ENCODE measurements around the gene TPRG1L.

Gene TPRG1L

DNA sequence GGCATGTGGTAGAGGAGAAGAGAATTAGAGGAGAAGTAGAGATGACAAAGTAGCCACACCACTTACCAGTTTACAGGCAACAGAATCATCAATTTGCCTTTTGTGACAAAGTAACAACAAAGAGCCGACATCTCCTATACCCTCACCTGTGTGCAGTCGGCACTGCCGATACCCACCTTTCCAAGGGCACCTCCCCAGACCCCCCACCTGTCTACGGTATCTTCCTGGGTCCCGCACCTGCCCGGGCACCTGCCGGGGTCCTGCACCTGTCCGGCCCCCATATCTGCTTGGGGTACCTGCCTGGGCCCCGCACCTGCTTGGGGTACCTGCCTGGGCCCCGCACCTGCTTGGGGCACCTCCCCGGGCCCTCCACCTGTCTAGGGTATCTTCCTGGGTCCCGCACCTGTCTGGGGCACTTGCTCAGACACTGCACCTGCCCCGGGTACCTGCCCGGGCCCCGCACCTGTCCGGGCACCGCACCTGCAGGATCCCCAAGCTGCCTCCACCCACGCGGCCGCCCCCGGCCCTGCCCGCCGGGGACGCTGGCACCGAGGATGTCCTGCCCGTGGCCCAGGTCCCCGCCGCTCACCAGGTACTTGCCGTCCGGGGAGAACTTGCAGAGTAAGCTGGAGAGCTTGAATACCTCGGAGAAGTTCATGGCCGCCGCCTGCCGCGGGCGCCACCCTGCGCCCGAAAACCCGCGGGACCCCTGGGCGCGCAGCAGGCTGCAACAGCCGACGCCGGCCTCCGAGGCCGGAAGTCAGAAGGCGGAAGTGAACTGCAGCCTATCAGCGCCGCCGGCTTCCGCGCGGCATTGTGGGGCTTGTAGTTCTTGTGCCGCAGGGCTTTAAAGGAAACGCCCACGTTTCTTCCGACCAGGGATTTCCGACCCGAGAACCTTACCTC lies 24.8 kb downstream of the TPRG1L start, which contains the start of gene WRAP73:
TSS of gene WRAP73 (minus strand) at position 762 of the 906 bp plus-strand sequence. CDS start at position 658, 104 bp downstream.
- peak; percentile 97 for FAIRE-seq

DNA sequence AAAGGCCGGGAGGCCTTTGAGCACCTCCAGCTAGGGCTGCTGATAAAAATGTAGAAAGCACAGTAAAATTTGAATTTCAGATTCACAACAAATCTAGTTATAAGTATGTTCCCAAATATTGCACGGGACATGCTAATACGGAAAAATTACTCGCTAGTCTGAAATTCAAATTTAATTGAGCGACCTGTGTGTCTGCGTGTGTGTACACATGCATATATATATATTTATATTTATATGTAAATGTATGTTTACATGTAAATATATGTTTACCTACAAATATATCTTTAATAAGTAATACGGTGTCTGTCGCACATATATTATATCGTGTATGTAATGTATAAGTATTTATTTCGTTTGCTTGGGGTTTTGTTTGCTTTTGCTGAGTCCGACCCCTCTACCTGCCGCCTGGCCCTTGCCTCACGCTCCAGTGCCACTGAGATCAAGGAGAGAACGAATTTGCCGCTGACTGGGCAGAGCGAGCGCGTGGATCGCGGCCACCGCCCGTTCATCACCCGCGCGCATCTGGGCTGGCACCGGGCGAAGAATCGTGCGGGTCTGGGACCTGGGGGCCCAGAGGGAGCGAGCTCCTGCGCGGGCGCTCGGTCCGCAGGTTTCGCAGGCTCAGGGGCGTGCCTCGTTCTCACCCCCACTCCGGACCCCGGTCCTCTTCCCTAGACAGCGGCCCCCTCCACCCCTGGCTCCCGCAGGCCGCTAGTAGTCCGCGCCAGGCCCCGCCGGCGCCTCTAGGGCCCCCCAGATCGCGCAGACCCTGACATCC lies 25.6 kb downstream of the TPRG1L start:
- FAIRE-seq, result no peak

DNA sequence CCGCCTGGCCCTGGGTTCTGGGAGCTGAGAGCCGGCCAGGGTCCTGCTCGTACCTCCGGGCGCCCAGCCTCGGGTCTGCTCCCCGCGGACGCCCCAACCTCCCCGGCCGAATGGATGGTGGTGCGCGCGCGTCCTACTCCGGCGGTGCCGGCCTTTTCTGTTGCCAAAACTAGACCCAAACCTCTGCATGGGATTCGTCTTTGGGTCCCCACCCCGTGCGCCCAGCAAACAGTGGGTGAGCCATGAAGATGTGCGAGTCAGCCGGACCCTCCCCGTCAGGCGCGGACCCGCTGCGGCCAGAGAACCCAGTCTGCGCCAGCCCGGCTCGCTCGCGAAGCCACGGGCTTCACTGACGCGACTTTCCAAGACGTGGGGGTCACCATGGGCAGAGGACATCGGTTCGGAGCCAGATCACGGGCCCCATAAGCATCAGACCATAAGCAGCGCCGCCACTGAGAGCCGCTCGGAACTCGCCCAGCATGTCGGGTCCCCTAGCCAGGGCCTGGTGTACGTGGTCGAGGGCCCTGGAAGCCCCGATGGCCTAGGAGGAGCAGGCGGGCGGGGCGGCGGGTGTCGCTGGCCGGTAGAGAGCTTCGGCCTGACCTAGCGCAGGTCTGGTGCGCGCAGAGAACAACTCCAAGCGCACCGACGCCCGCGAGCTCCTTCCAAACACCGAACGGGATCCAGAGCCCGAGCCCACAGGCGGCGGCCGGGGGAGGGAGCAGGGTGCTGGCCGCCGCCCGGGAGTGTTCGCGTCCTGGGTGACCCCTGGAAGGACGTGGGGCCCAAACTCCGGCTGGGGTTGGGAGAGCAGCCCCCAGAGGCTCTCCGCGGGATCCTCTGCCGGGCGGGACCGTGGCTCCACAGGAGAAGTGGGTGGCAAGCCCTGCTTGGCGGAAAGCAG lies 26.5 kb downstream of the TPRG1L start:
- FAIRE-seq, result no peak

DNA sequence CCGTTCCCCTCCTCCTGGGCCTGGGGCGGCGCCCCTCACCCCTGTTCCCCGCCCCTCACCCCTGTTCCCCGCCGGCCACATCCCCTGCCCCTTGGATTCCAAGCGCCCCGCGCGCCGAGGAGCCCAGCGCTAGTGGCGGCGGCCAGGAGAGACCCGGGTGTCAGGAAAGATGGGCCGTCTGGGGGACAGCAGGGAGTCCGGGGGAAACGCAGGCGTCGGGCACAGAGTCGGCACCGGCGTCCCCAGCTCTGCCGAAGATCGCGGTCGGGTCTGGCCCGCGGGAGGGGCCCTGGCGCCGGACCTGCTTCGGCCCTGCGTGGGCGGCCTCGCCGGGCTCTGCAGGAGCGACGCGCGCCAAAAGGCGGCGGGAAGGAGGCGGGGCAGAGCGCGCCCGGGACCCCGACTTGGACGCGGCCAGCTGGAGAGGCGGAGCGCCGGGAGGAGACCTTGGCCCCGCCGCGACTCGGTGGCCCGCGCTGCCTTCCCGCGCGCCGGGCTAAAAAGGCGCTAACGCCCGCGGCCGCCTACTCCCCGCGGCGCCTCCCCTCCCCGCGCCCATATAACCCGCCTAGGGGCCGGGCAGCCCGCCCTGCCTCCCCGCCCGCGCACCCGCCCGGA lies 27.2 kb downstream of the TPRG1L start, which contains the start of gene TP73:
TSS of gene TP73 (plus strand) at position 587 of the 618 bp plus-strand sequence. CDS start 29,850 bp downstream, outside the sequence.
- no peak for FAIRE-seq

DNA sequence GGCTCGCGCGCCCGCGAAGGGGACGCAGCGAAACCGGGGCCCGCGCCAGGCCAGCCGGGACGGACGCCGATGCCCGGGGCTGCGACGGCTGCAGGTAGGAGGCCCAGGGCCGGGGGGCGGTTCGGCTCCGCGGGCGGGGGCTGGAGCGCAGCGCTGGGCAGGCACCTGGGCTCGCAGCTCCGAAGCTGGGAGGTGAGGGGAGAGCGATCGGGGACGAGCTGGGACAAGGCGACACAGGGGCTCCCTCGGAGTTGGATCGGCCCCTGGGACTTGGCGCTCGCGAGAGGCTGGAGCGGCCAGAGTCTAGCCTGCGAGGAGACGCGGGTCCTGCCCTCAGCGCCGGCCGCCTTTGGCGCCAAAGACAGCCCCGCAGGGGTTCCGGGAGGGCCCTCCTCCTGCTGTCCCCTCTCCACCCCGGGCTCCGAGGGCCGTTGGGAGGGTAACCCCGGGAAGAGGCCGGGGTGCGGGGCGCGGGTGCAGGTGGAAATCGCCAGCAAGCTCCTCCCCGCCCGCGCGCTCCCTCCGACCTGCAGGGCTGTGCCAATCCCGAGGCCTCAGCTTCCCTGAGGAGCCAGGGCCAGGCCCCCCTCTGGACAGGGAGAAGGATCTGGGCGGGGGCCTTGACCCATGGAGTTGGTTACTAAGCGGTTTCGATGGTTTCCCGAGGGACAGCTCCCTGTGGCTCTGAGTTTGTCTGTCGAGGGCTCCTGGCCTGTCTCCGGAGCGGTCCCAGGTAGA lies 27.9 kb downstream of the TPRG1L start:
- no peak for FAIRE-seq

DNA sequence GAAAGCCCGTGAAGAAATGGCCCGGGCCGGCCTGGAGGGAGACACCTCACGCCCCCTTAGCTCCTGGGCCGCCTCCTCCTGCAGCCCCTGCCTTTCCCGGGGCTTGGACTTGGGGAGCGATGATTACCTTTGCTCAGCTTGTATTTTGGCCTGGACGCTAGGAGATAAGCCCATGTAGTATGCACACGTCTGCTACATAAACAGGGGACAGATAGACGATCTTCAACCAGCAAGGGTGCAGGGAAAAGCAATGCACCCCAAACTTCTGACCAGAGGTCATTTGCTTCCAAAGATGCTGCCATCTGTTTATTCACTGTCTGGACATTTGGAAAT lies 28.4 kb downstream of the TPRG1L start:
- FAIRE-seq, result no peak

DNA sequence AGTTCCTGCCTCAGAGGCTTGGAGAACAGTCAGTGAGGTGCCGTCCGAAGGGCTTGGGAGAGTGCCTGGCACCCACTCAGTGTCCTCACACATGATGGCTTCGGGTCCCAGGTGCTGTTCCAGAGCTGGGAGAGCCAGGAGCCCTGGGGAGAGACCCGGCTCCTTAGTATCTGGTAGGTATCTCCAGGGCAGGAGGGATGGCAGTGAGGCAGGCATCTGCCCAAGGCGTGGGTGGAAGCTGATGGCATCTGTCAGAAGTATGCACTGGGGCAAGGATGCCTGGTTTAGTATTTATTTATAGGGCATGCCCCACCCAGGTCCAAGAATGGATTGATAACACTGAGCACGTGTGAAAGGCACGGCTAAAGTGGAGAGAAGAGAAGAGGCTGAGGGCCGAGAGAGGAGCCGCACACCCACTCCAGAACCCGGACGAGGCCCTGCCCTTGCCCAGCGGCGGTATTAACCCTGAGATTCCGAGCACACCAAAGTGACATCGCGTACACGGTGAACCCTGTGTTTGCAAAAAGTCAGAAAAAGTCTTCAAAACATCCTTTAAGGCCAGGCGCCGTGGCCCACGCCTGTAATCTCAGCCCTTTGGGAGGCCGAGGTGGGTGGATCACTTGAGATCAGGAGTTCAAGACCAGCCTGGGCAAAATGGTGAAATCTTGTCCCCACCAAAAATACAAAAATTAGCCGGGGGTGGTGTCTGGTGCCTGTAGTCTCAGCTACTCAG lies 29.9 kb downstream of the TPRG1L start:
- FAIRE-seq, result no peak

DNA sequence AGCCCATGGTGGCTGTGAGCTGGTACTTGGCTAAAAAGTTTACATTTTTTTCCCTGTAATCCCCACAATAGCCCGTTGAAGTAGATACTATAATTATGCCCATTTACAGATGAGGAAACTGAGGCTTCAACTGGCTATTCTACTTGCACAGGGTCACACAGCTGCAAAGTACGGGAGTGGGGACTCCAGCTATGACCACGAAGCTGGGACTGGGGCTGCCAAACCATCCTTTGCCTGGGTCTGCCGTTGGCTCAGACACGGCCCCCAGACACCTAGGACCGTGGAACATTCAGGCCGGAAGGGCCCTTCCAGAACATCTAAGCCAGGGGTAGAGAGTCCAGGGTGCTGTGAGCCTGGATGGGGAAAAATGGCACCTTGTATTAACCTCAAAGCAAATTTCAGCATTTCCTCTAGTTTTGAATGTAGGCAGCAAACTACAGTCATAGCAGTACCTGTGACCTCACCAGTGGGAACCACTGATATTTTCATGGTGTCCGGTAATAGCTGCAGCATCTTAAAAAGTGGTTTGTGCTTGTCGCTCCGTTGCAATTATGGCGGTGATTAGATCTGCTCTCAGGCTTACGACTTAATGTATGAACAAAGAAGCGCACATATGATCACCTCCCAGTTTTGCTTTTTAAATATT lies 31.8 kb downstream of the TPRG1L start:
- no peak for FAIRE-seq

DNA sequence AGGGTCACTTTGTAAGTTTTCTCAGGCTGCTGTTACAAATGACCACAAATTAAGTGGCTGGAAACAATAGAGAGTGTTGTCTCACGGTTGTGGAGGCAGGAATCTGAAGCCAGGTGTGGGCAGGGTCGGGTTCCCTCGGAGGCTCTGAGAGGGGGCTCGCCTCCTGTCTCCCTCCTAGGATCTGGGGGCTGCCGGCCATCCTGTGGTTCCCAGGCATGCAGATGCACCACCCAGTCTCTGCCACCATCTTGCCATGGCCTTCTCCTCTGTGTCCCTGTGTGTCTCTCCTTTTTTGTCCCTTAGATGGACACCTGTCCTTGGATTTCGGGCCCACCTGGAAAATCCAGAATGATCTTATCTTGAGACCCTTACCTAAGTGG lies 32.3 kb downstream of the TPRG1L start:
- FAIRE-seq, result no peak

DNA sequence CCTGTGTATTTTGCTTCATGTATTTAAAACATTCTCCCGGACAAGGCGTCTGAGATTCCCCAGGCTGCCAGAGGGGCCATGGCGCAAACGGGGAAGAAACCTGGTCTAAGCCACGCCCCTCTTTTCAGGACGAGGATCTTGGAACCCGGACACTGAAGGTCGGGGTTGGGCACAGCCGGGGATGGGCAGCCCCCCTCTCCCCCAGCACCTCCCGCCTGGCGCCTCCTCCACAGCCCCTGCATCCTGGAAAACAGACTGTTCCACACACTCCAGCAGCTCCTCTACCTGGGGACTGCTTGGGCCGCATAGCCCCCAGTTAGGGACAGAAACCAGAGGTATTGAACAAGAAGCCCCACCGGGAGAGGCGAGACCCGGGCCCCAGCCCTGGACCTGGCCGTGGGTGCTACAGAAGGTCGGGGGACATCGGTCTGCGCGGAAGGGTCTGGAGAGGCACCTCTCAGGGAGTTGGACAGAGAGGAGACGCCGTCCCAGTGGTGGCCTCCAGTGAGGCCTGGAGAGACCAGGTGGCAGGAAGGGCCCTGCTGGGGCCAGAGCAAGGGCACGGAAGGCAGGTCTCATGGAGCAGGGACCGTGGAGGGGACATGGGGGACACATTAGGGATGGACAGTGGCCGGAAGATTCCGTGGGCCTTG lies 32.9 kb downstream of the TPRG1L start:
- no peak for FAIRE-seq

DNA sequence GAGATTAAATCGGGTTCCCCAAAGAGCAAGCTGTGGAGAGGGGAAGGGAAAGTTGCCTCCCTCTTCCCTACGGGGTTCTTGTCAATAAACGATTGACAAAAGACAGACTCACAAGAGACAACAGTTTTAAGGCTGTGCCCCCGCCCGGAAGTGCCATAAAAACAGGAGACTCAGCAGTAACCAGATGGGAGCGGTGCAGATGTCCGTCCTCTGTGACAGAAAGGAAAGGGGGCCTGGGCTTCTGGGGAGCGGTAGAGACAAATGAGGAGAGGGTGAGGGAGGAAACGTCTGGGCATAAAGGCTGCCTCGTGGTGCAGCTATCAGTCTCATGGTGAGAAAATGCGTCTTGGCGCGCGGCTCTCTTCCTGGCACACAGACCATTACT lies 33.4 kb downstream of the TPRG1L start:
- FAIRE-seq, result no peak

DNA sequence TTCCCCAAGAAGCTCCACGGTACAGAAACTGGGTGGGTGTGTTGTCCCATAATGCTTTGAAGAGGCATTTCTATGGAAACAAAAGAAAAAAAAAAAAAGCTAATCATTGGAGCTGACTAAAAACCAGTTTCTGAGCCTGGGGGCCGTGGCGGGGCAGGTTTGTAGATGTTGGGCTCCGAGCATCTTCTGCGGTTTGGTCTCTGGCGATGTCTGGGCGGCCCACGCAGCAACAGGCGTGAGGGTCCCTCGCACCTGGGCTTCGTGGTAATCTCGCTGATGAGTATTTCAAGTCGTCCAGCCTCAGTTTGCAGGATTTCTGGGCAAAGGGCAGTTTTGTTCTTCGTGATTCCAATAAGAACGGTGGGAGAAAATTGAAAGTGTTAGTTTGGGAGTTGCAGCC lies 34.3 kb downstream of the TPRG1L start:
- FAIRE-seq, result no peak

DNA sequence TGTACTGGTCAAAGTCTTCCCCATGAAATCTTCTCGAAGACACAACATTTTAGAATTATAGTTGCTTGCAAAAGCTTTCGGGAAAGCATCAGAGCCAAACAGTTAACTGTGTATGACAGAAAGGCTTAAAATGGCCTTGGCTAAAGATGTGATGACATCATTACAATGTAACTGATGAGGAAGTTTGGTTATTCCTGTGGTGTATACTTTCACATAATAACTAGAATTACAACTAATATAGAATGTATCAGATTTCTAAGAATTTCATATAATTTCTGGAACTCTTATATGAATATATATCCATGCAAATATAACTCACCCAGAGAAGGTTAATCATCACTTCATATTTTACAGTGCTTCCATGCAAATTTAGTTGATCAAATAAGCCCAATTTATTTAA lies 35.9 kb downstream of the TPRG1L start:
- no peak for FAIRE-seq

DNA sequence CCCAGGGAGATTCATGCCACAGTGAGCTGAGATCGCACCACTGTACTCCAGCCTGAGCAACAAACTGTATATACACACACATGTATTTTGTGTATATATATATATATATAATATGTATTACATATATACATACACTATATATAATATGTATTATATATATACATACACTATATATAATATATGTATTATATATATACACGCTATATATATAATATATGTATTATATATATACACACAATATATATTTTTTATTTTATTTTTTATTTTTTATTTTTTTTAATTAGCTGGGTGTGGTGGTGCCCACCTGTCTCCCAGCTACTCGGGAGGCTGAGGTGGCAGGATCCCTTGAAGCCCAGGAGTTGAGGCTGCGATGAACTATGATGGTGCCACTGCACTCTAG lies 36.8 kb downstream of the TPRG1L start:
- peak; percentile 61 for FAIRE-seq

DNA sequence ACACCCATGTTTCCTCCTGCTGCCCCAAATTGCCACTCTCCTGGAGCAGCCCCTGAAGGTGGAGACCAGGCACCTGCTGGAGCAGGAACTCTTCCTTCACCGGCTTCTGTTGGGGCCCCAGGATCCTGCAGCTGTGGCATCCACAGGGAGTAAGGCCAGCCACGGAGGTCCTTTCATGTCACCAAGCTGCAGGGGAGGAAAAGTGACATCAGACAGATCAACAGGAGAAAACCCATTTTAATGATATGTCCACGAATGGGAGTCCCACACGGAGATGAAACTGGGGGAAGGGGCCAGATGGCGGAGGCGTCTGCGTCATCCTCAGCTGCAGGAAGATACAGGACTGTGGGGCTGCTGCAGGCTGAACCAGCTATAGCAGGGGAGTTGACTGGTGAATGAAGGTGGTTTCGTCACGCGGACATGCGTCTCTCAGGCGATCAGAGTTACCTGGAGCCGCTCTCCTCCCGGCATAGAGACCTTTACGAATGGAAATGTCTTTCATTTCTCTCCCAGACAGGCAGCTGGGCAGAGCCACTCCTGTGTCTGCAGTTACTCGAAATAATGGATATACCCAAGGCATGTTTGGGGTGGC lies 37.4 kb downstream of the TPRG1L start:
- FAIRE-seq, result no peak

DNA sequence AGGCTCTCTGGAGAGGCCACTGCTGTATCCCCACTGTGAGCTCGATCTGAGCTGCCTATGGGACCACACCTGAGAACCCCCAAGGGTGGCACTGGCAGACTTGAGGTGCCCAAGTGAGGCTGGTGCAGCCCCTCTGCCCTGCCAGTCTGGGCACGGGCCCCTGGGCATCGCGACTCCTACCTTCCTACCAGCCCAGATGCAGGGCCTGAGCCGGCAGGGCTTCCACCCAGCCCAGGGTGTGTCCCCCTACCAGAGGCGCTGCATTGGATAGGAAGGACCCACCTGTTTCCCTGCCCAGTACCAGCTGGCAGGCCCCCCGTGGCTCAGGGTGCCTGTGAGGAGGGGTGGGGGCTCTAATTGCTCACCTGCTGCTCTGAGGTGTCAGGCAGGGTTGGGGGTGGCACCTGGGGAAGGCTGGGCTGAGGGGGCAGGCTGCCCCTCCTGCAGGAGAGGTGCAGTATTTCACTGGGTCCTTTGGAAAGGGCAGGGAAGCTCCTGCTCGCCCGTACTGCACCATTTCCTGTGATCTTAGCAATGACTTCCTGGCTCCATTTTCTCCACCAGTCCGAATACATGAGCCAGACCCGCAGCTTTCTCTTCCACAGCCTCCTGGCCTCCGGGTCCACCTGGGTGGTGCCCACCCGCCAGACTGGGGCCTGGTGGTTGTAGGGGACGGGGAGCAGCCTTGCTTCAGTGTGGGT lies 39.3 kb downstream of the TPRG1L start:
- FAIRE-seq, result no peak

DNA sequence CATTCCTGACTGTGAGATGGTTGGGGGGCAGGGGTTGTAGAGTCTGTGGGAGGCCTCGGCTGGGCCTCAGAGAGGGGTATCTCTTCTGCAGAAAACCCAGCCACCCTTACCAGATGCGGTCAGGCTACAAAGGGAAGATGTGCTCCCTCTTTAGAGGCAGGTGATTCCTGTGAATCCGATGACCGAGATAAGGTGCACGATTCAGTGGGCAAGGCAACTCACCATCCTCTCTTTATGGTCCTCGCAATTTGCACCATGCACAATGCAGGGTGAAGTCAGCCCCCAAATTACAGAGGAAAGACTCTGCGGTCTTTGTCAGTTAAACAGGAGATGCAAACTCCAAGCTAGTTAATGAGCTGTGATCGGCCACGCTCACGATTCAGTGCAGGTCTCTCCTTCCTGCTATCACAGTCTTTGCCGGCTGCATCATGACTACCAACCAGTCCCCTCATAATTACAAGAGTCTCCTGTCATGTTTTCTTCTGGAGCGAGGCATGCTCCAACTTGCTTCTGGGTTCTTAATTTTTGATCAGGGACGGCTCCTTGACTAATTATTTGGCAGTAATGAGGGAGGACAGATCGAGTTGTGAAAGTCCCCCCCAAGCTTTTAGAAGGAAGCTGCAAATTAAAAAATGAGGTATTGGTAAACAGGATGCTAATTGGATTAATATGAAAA lies 40.0 kb downstream of the TPRG1L start:
- no peak for FAIRE-seq

DNA sequence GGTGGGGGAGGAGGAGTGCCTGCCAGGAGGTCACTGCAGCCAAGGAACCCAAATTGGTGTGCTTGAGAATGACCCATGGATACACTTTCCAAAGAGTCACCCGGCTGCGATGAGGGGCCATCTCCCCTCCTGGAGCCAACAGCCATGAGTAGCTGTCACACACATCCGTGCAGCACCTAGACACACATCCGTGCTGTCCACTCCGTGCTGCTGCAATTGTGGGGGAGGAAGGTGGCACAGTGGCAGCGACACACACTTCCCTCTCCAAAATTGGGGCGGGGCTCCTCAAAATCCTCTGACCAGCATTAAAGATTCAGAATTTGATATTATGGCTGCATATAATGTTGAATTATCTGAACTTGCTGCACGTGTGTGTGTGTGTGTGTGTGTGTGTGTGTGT lies 43.3 kb downstream of the TPRG1L start:
- no peak for FAIRE-seq

Data from G401.6 (cell line).